Stimulated activated CD4-positive, alpha-beta T cell treated with anti-CD3 and anti-CD28 coated beads, Interleukin-1b, Interleukin-23, amount 100 ng/mL, for 24 hours (primary cell): Measurements from ENCODE around the gene BCAN.
"Not testable (repeated sequence)": the region's sequence is repeated elsewhere in the genome, so short reads cannot be mapped to it uniquely, and the experiment has no call there.

Experiments used
- DNase-seq, 4 experiments: peaks; one replicate each; pipeline ENCODE4 v3.0.0-alpha.2; 2020; ENCODE audit warnings: low read depth in 4 of 4, low spot score in 1 of 4

BCAN gene

GRCh38 chr1:156615946-156616345 is 26.0 kb upstream of the BCAN start:
- no peak for DNase-seq

DNA sequence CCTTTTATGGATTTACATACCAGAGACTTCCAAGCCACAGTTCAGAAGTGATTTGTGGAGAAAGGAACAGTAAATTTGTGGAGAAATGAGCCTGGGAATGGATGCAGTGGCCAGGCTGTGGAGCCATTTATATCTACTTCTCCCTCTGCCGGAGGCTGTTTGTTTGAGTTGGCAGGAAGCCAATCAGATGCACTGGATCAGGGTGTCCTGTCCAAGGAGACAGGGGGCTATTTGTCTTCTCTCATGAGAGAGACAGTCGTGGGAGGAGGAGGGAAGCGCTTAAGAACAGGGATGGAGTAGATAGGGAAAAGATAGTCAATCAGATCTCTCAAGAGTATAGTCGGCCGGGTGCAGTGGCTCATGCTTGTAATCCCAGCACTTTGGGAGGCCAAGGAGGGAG is 25.5 kb upstream of the BCAN start:
- no peak for DNase-seq

DNA sequence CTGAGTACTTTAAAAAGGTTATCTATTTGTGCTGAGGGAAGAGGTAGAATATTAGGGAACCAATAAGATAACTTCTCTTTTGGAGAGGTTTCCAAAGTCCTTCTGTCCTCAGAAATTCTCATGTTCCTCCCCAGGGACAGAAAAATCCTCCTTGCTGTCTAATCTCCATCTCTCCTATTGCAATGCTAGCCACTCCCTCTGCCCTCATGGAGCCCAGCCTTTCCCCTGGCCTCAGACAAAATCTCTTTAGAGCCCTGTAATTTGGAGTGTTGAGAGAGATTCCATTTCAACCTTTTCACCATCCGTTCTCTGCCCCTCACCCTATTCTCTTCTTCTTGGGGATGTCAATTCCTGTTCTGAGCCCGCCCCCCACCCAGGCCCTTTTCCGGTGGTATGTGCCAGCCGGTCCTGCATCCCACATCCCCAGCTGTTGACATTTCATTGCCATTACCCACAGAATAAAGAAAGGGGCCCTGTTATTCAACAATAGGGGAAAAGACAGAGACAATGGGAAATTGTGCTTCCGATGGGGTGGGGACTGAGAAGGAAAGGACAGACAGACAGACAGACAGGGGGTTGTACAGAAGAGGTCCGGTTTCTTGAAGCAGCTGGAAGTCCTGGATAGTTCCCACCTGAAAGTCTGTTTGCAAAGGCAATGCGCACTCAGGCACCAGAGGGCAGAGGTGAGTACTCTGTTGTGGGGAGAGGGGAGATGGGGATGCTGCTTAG is 22.9 kb upstream of the BCAN start, which contains the start of gene HAPLN2:
Gene HAPLN2 (plus strand): TSS at position 563 of the 729 bp plus-strand sequence. CDS start 4,076 bp downstream, outside the sequence.
- no peak for DNase-seq

DNA sequence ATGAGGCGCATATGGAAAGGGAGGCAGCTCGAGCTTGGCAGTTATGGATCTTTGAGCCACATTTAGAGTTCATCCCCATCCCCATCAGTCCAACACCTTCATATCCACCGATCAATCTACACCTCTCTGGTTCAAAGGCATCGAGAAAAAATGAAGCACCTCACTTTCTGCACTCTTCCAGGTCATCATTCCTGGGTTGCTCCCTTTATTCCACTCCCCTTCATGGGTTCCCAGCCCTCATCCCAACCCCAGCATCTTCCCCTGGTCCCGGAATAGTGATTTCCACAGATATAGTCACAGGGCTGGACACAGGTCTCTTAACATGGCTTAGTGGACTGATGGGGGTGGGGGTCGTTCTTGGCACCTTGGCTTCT is 22.3 kb upstream of the BCAN start:
- DNase-seq, result no peak

GRCh38 chr1:156622581-156623297 is 19.2 kb upstream of the BCAN start:
- DNase-seq, result no peak

DNA sequence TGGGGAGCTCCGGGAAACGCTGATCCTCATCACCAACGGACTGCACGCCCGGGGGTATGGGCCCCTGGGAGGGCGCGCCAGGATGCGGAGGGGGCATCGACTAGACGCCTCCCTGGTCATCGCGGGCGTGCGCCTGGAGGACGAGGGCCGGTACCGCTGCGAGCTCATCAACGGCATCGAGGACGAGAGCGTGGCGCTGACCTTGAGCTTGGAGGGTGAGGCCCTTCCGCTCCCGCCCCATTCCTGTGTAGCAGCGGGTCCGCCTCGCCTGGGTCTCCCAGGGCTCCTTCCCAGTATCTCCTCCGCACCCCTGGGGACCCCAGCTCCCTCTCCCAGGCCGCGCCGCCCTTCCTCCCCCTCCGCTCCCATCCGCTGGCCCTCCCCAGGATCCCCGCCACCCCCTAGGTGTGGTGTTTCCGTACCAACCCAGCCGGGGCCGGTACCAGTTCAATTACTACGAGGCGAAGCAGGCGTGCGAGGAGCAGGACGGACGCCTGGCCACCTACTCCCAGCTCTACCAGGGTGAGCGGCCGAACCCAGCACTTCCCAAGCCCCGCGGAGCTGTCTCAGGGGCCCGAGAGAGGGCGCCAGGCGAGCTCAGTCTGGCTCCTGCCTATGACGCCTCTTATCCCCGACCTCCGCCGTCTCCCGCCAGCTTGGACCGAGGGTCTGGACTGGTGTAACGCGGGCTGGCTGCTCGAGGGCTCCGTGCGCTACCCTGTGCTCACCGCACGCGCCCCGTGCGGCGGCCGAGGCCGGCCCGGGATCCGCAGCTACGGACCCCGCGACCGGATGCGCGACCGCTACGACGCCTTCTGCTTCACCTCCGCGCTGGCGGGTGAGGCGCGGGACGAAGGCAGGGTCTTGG is 17.7 kb upstream of the BCAN start:
- peak in 1 of 4 experiments; percentile 40 for DNase-seq

DNA sequence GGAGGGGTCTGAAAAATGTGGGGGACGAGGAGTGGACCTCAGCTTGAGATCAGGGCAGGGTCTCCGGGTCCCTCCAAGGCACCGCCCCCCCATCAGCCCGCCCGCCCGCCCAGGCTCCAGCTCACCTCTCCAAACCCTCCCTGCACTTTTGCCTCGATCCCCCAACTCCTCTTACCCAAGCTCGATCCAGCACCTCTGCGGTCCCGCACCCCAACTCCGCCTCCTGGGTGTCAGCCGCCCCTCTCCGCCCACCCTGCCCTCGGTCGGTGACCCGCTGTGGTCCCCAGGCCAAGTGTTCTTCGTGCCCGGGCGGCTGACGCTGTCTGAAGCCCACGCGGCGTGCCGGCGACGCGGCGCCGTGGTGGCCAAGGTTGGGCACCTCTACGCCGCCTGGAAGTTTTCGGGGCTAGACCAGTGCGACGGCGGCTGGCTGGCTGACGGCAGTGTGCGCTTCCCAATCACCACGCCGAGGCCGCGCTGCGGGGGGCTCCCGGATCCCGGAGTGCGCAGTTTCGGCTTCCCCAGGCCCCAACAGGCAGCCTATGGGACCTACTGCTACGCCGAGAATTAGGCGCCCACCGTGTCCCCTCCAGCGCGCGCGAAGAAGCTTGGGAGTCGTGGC is 17.0 kb upstream of the BCAN start:
- DNase-seq, result no peak

- peak in 3 of 4 experiments; percentile 40 to 68 (median 46) for DNase-seq
Measured at GRCh38 chr1:156625436-156626078, 16.4 kb upstream of the BCAN start.

DNA sequence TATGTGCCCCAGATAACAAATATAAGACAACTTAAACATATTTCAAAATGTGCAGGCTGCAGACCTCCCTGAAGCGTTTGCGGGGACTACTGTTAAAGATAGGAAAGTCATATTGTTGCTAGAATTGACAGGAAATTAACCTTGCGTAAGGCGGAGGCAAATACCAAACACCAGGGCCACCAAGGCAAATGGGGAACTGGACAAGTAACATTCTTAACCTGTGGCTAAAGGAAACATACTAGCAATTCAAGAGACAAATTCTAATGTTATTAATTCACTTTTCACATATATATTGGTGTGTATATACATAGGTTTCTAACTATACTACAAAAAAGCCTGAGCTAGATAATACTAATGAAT is 15.9 kb upstream of the BCAN start:
- DNase-seq, result no peak

- no peak for DNase-seq
Measured at GRCh38 chr1:156627313-156627880, 14.5 kb upstream of the BCAN start.

DNA sequence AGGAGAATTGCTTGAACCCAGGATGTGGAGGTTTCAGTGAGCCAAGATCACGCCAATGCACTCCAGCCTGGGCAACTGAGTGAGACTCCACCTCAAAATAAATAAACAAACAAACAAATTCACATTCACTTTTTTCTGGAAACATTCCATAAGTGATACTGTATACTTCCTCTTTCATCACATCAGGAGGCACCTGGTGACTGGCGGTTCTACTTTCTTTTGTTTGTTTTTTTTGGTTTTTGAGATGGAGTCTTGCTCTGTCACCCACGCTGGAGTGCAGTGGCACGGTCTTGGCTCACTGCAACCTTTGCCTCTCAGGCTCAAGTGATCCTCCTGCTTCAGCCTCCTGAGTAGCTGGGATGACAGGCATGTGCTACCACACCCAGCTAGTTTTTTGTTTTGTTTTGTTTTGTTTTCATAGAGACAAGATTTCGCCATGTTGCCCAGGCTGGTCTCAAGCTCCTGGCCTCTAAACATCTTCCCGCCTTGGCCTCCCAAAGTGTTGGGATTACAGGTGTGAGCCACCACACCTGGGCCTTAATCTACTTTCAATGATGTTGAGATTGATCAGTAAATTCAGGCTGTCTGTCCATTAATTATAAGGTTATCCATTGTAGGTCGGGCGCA is 12.0 kb upstream of the BCAN start:
- DNase-seq, result no peak

DNA sequence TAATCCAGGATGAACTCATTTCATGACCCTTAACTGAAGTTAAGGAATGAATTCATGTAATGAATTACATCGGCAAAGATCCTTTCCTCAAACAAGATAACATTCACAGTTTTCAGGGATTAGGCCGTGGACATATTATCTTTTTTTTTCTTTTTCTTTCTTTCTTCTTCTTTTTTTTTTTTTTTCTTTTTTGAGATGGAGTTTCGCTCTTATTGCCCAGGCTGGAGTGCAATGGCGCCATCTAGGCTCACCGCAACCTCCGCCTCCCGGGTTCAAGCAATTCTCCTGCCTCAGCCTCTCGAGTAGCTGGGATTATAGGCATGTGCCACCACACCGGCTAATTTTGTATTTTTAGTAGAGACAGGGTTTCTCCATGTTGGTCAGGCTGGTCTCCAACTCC is 10.8 kb upstream of the BCAN start:
- DNase-seq, result not testable (repeated sequence)

DNA sequence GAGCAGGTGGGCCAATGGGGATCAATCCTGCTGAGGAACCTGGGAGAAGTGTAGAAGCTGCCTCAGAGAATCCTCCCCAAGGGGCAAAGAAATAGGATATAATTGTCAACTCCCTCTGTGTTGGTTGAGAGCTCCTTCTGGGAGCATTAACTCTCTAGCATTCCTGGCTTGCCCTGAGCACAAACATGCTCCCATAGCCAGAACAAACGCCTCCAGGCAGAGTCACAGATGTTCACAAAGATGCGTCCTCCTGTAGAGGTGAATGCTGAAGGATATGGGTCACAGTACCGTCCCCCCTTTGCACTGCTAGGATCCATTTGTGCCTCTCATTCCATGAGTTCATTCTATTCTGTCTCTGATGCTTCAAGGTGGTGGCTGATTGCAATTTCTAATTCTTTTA is 9.6 kb upstream of the BCAN start:
- no peak for DNase-seq

- no peak for DNase-seq
Measured at GRCh38 chr1:156638189-156638985, 3.5 kb upstream of the BCAN start.

DNA sequence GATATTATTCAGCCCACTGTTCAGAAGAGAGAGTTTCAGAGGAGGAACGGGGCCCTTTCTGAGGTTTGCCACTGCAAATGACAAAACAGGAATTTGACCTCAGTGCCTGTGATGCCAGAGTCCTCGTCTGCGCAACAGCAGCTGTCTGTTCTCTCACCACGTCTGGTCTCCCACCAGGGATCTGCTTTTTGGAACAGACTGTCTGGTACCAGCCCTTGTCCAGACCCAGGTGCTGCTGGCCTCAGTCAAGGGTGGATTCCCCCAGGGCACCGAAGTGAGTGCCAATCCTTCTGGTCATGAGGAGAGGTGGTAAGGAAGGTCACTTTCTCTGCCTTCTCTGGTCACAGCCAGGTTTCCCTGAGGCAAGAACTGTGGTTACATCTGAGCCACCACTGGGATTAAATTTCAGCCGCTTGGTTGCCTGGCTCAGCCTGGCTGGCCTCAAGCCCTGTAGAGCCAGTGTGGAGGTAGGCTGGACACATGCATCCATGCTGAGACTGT is 2.3 kb upstream of the BCAN start:
- DNase-seq, result no peak

GRCh38 chr1:156640842-156641706 is 843 bp upstream of the BCAN start:
- no peak for DNase-seq

- DNase-seq, result no peak
Measured at GRCh38 chr1:156642265-156643048, 540 bp downstream of the BCAN start.
